AML-193 (cell line): ENCODE data around the gene SLC26A2.
"Not testable (repeated sequence)": the region's sequence is repeated elsewhere in the genome, so short reads cannot be mapped to it uniquely, and the experiment has no call there.

ENCODE experiments used
- DNase-seq, 2 experiments: peaks; one replicate each; lab custom pipeline; 2025; lab: John Stamatoyannopoulos, UW

The SLC26A2 gene

DNA sequence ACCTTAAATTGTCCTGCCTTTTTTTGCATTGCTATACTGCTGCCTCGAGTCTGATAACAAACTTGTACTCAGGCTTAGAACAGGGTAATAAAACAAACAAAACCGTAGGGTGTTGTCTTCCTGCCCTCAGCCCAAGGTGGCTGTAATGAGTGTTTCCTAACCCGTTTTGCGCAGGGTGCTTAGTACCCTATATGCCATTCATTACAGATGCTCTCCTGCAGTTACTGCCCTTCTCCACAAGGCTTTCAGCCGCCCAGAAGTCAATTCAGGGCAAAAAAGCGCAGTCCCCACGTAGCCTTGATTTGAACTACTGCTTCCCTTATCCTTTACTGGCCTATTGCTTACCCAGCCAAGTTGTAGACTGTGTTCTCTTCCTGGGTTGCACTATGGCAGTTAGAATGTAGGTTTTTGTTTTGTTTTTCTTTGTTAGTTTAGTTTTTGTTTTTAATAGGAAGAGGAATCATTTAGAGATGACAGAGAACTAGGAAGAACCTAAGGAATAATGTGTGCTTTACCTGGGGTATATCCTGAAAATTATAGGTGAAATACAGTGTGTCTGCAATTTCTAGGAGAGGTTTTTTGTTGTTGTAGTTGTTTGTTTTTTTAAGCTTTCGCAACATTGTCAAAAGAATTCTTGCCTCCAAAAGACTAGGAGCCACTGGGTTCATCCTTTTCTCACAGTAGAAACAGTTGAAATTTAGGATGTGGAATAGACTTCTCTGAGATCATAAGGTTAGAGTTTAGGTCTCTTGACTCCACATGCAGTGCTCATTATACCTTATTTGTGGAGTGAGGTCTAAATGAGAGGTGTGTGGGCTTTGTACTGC is 41.3 kb downstream of the SLC26A2 start:
- peak; percentile 93 to 95 for DNase-seq

DNA sequence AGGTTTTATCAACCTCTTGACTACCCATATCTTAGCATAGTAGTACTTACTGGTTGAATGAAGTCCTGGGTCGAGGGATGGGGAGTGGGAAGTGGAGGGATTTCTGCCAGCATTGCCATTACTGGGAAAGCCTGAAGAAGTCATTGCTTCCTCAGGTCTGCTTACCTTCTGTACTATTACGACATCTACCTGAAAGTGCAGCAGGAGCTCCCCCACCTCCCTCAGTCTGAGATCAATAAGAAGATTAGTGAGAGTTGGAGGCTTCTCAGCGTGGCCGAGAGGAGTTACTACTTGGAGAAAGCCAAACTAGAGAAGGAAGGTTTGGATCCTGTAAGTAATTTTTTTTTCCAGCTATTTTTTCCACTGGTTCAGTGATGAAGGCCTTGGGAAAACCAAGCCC is 45.8 kb downstream of the SLC26A2 start:
- no peak for DNase-seq

DNA sequence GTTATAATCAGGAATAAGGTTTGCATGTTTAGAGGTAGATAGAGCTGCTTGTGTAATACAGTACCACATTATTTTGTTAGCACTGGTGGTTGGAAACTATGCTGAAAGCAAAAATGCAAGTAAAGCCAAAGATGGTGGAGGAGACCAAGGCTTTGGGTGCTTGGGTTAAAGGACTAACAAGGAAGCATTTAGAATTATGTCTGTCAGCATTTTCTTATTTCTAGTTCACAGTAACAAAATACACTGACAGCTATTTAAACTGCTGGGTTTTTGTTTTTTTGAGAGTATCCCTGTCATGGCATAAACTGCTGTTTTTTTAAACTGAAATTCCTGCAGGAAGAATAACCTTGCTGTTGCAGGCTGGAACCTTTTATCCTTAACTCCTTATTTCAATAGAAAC is 46.5 kb downstream of the SLC26A2 start:
- DNase-seq: no peak

DNA sequence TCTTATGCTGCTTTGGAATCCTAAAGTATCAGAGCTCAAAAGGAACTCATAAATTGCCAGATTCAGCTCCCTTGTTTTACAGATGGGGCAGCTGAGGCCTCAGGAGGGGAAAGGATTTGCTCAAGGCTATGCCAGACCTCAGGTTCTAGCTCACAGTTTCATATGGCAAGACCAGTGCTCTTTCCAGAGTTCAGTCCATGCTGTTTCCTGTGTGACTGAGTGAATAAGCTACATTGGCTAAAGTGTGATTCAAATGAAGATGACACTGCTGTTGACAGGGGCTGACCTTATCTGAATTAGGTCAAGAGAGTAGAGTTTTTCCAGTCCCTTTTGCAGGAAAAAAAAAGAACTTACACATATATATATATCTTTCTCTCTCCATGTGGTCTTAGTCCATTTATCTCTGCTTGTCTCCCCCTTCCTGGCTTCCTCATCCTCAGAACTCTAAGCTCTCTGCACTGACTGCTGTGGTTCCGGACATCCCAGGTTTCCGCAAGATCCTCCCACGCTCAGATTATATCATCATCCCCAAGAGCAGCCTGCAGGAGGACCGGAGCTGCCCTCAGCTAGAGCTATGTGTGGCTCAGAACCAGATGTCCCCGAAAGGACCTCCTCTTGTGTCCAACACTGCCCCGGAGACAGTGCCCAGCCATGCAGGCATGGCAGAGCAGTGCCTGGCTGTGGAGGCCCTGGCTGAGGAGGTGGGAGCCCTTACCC is 49.3 kb downstream of the SLC26A2 start:
- no peak for DNase-seq

DNA sequence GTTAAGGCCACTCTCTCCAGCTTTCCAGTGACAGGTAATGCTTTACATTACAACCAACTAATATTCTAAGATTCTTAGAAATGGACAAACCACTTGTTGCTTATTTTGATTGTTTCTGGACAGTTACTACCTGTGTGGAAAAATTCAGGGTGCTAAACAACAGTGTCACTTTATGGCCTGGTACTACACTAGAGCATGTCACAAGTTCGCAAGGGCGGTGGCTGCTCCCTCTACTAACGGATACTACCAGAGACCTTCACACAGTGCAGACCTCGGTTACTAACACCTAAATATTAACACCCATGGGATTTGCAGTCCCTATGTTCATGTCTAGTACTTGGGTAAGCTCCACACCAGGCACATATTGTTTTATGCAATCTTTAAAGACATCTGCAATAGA is 53.4 kb downstream of the SLC26A2 start:
- DNase-seq: no peak

DNA sequence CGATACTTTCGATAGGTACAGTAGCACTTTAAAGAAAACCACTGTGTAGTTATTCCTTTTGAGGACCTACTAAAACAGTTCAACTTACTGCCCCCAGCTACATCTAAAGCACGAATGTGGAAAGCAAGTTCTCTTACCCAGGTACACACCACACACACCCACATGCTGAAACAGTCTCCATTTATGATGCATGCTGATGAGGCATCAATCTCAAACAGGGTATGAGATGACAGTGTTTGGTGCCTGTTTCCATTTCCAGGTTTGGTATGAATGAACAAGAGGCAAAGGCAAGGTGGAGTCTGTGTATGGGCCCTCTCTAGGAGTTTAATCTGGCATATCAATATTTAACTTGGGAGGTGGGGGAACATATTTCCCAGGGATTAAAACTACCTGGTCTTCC is 53.9 kb downstream of the SLC26A2 start:
- no peak for DNase-seq

DNA sequence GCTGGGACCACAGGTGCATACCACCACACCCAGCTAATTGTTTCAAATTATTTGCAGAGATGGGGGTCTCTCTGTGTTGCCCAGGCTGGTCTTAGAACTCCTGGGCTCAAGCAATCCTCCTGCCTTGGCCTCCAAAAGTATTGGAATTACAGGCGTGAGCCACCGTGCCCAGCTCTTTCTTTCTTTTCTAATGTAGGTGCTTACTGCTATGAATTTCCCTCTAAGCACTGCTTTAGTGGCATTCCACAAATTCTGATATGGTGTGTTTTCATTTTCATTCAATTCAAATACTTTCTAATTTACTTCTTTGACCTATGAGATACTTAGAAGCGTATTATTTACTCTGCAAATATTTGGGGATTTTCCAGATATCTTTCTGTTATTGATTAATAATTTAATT is 54.9 kb downstream of the SLC26A2 start:
- no peak for DNase-seq

DNA sequence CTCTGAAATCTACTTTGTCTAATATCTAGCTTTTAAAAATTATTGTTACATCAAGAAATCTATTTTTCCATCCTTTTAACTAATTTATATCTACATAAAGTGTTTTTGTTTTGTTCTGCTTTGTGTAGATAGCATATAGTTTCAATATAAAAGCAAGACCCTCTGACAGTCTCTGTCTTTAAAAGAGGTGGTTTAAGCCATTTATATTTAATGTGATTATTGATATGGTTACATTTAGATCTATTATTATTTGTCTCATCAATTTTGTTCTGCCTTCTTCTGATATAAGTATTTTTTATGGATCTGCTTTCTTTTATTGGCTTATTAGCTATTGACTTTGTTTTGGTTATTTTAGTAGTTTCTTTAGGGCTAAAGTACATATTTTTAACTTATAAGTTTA is 56.0 kb downstream of the SLC26A2 start:
- DNase-seq: no peak

DNA sequence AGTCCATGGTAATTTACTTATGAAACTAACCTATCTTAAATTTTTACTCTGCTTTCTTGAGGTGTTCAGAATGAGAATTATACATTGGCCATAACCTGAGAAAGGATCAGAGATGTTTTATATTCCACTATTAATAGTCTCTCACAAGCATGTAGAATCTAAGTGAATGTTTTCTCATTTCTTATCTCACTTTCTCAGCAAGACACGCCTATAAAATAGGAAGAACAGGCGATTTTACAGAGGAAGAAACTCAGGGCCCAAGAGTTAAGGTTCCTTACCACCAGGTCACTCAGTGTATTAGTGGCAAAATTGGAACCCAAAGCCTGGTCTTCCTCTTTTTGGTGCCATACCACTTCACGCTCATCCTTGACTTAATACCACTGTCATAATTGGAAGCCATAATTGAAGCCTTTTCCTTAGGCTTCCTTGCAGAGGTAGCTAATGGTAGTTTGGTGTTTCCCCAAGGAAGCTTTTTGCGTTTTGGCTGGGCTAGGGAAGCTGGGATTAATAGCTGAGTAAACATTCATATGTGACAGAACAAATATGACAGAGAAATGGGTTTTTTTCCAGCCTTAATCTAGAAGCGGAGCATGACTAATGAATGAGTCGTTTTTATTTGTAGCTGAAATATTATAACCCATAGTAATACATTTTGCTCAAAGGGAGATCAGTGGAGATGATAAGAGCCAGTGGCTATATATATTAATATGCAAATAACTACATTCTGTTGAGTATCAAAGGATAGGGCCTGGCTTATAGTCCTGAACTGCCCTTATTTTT is 56.9 kb downstream of the SLC26A2 start:
- DNase-seq: no peak

DNA sequence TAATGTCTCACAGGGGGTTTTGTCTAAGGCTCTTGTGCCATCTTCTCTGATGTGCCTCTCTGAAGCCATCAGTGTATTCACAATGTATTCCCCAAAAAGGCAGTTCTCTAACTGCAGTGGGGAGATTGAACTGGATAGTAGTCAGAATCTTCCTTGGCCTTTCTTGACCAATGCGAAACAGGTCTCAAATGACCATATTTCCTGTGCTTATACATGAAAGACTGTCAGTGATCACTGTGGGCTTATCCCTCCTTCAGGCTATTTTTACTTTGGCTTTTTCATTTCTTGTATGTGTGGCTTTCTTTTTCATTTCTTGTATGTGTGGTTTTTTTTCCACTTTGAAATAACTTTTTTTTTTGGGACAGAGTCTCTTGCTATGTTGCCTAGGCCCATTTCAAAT is 59.7 kb downstream of the SLC26A2 start:
- DNase-seq: no peak

DNA sequence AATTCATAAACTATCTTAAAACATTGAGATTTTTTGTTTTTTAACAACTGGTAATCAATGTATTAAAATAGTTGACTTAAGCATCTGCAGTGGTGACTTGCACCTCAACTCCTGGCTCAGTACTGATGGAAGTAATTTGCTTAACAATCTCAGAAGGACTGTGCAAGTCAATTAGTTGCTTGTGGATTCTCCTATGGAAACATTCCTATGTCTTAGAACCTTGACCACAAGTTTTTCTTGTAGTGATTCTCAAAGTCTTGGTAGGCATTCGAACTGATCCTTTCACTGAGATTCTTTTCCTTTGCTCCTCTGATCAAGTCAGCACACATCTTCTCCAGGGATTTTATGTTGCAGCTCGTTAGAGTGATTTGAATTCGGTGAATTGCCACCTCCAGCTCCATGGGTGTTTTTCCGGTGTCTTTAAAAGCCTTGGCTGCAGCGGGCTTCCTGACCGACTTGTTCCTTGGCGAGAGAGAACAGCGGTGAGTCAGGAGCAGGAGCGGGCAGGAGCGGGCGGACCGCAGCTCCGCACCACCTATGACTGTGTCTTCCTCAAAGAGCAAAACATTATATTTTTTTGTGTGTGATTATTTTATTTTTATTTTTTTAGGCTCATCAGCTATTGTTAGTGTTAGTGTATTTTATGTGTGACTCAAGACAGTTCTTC is 61.1 kb downstream of the SLC26A2 start:
- no peak for DNase-seq

DNA sequence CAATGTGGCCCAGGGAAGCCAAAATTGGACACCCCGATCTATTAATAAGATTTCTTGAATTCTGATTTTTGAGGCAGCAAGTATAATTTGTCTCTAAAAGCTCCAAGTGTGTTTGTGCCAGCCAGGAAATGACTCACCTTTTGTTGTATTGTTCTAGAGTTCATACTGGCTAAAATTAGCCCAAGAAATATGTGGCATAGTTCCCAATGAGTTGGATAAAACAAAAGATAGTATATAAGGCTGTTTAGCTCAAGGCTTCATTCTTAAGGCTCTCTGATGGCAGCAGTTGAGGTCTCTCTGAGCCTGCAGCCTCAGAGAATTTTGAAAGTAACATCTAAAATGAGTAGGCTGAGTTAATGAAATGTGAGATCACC is 61.6 kb downstream of the SLC26A2 start:
- no peak for DNase-seq

DNA sequence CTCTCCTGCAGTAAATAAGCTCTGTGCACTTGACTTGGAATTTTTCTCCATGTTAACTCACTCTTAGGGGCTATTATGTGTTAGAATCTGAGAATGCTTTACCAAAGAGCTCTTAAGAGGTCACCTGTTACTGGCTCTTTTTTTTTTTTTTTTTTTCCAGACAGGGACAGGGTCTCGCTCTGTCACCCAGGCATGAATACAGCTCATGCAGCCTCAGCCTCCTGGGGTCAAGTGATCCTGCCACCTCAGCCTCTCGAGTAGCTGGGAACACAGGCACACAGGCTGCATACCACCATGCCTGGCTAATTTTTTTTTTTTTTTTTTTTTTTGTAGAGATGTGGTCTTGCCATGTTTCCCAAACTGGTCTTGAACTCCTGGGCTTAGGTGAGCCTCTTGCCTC is 62.1 kb downstream of the SLC26A2 start:
- DNase-seq: no peak

DNA sequence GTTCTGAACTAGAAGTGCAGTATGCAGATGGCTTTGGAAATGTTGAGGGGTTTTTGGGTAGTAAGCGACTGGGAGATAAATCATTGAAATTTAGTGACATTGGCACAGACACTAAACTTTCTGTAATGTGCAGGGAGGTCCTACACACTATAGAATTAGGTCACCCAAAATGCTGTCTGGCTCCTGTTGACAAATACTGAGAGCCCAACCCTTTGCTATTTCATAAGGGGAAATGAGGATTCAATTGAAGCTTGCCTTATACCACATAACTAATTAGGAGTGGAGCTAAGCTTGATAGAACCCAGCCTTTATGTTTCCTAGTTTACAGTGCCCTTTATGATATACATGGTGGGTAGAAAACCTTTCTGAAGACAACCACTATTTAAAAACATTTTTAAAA is 62.6 kb downstream of the SLC26A2 start:
- DNase-seq: no peak

DNA sequence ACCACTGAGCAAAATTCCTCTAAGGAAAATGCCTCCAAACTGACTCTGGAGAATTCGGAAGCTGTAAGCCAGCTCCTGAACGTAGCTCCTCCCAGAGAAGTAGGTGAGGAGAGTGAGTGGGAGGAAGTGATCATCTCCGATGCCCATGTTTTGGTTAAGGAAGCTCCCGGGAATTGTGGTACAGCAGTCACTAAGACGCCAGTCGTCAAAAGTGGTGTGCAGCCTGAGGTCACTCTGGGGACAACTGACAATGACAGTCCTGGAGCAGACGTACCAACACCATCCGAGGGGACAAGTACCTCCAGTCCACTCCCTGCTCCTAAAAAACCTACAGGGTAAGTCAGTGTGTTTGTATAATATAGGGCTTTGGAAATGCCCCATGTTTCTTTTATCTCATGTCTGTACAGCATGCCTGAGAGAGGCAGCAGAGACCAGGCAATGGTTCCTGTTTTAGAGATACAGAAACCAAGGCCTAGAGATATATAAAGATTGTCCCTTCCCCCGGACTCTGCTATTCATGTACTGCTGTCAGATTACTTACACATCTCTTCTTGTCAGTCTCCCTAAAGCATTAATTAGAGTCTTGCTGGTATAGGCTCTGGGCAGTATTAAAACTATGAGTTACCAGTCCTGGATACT is 63.9 kb downstream of the SLC26A2 start:
- no peak for DNase-seq

DNA sequence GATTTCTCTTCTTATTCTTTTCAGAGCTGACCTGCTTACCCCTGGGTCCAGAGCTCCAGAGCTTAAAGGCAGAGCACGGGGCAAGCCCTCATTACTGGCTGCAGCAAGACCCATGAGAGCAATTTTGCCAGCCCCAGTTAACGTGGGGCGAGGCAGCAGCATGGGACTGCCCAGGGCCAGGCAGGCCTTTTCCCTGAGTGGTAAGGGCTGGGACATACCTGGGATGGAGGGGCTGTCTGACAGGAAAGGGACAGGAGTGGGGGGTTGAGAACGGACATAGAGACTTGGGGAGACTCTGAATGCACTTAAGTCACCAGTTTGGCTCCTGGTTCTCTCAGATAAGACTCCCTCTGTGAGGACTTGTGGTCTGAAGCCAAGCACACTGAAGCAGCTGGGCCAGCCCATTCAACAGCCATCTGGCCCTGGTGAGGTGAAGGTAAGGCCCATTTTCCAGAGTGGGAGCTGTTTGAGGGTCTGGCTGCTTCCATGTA is 66.2 kb downstream of the SLC26A2 start:
- no peak for DNase-seq

DNA sequence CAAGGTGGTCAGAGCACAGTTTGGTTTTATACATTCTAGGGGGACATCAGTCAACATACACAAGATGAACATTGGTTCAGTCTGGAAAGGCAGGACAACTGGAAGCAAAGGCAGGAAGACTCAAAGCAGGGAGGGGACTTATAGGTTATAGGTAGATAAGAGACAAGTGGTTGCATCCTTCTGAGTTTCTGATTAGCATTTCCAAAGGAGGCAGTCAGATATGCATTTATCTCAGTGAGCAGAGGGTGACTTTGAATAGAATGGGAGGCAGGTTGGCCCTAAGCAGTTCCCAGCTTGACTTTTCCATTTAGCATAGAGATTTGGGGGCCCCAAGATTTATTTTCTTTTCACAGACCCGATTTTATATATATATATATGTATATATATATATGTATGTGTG is 67.5 kb downstream of the SLC26A2 start:
- DNase-seq: not testable (repeated sequence)

DNA sequence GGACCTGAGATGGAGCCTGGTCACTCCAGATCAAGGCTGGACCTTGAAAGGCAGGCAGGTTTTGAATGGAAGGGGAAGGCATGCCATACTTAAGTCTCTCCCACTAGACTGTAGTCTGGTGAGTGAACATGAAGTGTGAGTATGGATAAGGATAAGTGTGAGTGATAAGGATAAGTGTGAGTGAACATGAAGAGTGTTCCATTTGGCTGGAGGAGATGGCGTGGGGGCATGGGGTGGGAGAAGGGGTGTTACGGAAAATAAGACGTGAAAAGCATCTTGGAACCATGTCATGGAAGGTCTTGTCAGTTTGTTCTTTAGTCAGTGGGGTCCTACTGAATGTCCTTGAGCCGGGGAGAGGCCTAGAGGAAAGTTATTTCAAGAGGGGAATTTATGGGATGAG is 72.8 kb downstream of the SLC26A2 start:
- no peak for DNase-seq

DNA sequence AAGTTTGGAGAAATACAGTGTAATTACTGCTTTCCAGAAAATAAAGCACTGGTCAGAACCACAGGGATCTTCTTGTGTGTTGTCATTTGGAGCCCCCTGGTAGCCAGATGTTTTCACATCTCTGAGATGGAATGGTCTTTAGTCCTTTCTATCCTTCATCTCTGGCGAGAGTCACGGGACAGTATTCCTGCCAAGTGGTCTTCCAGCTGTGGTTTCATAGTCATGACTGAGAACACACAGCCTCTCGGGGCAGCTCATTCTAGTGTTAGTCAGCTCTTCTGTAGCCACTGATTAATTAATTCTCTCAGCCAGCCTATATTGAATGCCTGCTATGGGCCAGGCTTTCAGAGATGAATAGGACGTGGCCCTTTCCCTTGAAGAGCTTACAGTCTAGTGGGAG is 74.1 kb downstream of the SLC26A2 start:
- DNase-seq: no peak

DNA sequence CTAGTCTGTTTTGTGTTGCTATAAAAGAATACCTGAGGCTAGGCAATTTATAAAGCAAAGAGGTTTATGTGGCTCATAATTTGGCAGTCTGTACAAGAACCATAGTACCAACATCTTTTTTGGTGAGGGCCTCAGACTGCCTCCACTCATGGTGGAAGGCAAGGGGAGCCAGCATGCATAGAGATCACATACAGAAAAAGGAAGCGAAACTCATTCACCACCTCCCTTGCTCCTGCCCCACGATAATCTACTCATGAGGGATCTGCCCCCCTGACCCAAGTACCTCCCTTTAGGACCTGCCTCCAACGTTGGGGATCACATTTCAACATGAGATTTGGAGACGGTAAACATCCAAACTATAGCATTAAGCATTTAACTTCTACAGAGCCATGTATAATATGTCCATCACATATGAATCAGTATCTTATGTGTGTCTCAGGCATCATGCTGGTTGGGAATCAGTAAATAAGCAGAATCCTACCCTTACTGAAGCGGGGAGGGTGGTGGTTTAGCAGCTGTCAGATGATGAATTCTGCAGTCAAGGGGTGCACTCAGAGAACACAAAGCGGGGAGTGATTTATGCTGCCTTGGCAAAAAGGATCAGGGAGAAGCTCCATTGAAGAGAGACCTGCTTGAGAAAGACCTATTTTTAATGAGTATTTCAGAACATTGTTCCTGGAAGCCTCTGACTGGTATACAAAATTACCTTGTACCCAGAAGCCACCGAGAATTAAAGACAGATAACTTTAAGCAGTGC is 74.8 kb downstream of the SLC26A2 start:
- no peak for DNase-seq

DNA sequence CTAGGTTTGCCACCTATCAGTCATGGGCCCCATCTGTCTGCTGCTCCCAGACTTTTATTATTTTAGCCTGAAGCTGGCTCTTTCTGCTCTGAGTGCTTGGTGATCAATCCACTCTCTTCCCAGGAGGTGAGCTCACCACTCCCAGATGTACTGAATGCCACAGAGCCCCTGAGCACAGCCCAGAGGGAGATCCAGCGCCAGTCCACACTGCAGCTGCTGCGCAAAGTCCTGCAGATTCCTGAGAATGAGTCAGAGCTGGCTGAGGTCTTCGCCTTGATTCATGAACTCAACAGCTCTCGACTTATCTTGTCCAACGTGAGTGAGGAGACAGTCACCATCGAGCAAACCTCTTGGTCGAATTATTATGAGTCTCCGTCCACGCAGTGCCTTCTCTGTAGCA is 76.0 kb downstream of the SLC26A2 start:
- no peak for DNase-seq
